Activated CD4-positive, alpha-beta memory T cell treated with anti-CD3 and anti-CD28 coated beads for 36 hours (primary cell): ENCODE results near the gene C19orf44. TPM values are rescaled to one million over a fixed set of nuclear protein-coding genes. Genes with fewer than 3 reads are reported as not detected.
"Not testable (repeated sequence)": the region's sequence is repeated elsewhere in the genome, so short reads cannot be mapped to it uniquely, and the experiment has no call there.

ENCODE experiments used
- CTCF ChIA-PET: fragments of 350-600 bp; sonication (Branson Sonifier 250); formaldehyde crosslinking; loops from one replicate; lab custom pipeline; 2021; ENCODE audit warnings: antibody characterized with exemption, inconsistent platforms; lab: Charles Lee
- POLR2A ChIA-PET: fragments of 350-600 bp; sonication (Branson Sonifier 250); formaldehyde crosslinking; loops from one replicate; lab custom pipeline; 2021; ENCODE audit warnings: antibody characterized with exemption; lab: Charles Lee
- DNase-seq: peaks from one replicate; pipeline ENCODE4 v3.0.0-alpha.2; 2020
- H3K27ac Mint-ChIP-seq: one replicate; pipeline ENCODE4 v1.8.0; 2021; ENCODE audit warnings: mixed read lengths
- H3K27me3 Mint-ChIP-seq: one replicate; pipeline ENCODE4 v1.8.0; 2021; ENCODE audit warnings: mixed read lengths
- H3K36me3 Mint-ChIP-seq: one replicate; pipeline ENCODE4 v1.8.0; 2021; ENCODE audit warnings: mixed read lengths
- H3K4me1 Mint-ChIP-seq: one replicate; pipeline ENCODE4 v1.8.0; 2021; ENCODE audit warnings: low read depth, mixed read lengths
- H3K4me3 Mint-ChIP-seq: one replicate; pipeline ENCODE4 v1.8.0; 2021; ENCODE audit warnings: mild to moderate bottlenecking, mixed read lengths
- H3K9me3 Mint-ChIP-seq: one replicate; pipeline ENCODE4 v1.8.0; 2021; ENCODE audit warnings: mixed read lengths
- intact Hi-C: fragments of 100-400 bp; cut with micrococcal nuclease; formaldehyde crosslinking; loops from one replicate; pipeline ENCODE4 v1.15.1; 2023
- total RNA-seq, 2 experiments: library from RNA; stranded (reverse); gene quantifications; one replicate each; pipeline ENCODE4 v1.2.3, GENCODE V29; 2021

C19orf44 gene
- total RNA-seq, 2 experiments from 2014 or later = 2.2 to 2.6 TPM

DNA sequence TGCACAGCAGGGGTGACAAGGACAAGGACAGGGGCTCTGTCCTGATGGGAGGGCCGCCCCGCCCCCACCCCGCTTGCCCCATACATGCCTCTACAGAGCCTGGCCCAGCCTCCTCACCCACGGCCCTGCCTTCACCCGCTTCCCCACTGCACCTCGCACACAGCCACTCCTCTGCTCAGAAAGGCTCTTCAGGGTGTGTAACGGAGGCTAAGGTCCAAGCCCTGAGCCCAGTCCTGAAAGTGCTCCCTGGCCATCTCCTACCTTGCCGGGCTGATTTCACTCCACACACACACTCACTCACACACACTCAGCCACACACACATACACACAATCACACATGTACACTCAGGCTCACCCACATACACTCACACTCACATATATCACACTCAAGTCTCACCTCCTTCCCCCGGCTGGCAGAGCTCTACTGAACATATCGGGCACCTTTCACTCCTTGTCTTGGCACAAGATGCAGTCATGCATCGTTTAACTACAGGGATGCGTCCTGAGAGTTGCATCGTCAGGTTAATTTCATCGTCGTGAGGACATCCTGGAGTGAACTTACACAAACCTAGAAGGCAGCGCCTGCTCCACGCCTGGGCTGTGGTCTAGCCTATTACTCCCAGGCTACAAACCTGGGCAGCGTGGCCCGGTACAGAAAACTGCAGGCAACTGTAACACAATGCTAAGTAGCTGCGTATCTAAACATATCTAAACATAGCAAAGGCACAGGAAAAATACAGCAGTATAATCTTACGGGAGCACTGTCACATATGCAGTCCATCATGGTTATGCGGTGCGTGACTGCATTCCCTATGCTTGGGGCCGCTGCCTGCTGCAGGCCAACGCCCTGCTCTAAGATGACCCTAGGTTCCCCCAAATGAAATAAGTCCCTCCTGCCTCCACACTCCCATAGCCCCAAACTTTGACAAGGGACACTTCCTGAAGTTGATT is 37.5 kb upstream of the C19orf44 start:
- Mint-ChIP-seq H3K4me3 (no peak overlapping the region), H3K9me3 (no peaks in the 10 kb centered on the region), H3K27me3 (no peaks in the 10 kb centered on the region), H3K4me1 (peaks cover 45% of the 10 kb centered on the region), H3K36me3 (peaks cover 3% of the 10 kb centered on the region), H3K27ac (no peak overlapping the region)
- CTCF ChIA-PET = no interaction called here
- POLR2A ChIA-PET = no interaction called here
- intact Hi-C loops = no loop called here
- DNase-seq = no peak

DNA sequence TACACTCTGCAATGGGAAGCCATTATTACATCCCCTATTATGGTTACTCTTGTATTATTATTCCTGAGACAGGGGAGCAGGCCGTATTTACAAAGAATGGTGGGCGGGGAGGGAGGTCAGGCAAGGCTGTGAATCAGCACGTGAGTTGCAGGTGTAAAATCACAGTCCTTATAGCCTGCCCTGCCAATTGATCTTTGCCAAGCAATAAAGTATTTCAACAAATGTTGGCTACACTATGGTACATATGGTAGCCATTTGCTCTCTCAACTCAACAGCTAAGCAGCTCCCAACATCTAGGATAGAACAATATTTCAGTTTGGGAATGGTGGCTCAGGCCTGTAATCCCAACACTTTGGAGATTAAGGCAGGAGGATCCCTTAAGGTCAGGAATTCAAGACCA is 36.5 kb upstream of the C19orf44 start:
- H3K4me3 Mint-ChIP-seq = no peak overlapping the region
- peaks cover 47% of the 10 kb centered on the region for H3K4me1 Mint-ChIP-seq
- H3K36me3 Mint-ChIP-seq = peaks cover 3% of the 10 kb centered on the region
- DNase-seq = no peak
- ChIA-PET POLR2A (no interaction called here), CTCF (interaction anchor here (1.0 kb wide), 1 partner anchor 313 kb away, joined by 3 read pairs; no protein-coding TSS in a partner anchor)
- no peaks in the 10 kb centered on the region for H3K9me3 Mint-ChIP-seq
- H3K27ac Mint-ChIP-seq = no peak overlapping the region
- intact Hi-C loops = no loop called here
- H3K27me3 Mint-ChIP-seq = no peaks in the 10 kb centered on the region

DNA sequence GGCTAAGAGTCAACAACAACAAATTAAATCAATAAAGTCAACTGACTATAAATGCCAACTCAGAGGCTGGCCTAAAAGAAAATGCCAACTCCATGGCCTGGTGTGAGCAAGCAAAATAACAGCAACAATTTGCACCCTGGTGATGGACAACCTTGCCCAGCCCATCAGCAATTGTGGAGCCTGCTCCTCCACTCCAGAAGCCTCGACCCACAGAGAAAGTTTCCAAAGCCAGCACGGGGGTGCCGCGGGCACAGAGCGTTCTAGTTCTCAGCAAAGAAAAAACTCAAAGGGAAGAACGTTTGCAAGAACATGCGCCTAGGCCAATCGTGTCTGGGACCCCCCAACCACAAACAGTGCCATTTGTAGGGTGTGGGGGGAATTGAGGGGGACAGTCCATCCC is 35.7 kb upstream of the C19orf44 start:
- ChIA-PET POLR2A (no interaction called here), CTCF (no interaction called here)
- no peak overlapping the region for H3K4me3 Mint-ChIP-seq
- H3K4me1 Mint-ChIP-seq = peaks cover 47% of the 10 kb centered on the region
- no peak for DNase-seq
- H3K36me3 Mint-ChIP-seq = peaks cover 3% of the 10 kb centered on the region
- no peak overlapping the region for H3K27ac Mint-ChIP-seq
- no peaks in the 10 kb centered on the region for H3K27me3 Mint-ChIP-seq
- no peaks in the 10 kb centered on the region for H3K9me3 Mint-ChIP-seq
- intact Hi-C loops = no loop called here

- H3K27me3 Mint-ChIP-seq = no peaks in the 10 kb centered on the region
- H3K4me3 Mint-ChIP-seq = no peak overlapping the region
- DNase-seq = no peak
- H3K36me3 Mint-ChIP-seq = peaks cover under 1% of the 10 kb centered on the region
- no peak overlapping the region for H3K27ac Mint-ChIP-seq
- intact Hi-C loops = no loop called here
- peaks cover 44% of the 10 kb centered on the region for H3K4me1 Mint-ChIP-seq
- no peaks in the 10 kb centered on the region for H3K9me3 Mint-ChIP-seq
- CTCF ChIA-PET = no interaction called here
- POLR2A ChIA-PET = no interaction called here
These were observed 34.6 kb upstream of the C19orf44 start for GRCh38 chr19:16461630-16462051.

DNA sequence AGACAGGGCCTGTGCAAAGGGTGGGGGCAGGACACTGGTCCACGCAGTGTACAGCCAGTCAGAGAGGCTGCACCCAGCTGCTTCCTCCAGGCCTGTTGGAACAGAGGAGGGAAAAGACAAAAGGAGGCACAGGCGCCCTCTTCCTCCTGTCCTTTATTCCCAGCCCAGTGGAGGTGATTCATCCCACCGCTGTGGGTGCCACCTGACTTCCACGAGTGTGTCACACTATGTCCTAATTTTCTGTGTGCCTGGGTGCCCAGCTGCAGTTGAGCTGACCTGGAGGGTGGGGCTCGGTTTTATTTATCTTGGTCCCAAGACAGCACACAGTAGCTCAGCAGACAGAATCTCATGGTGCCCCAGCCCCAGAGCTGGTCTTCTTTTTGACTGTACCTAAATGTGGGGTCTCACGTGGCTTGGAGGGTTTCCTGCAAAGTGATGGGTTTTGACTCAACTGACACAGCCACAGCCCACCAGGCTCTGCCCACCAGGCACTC is 33.4 kb upstream of the C19orf44 start:
- ChIA-PET CTCF (interaction anchor here (0.6 kb wide), 1 partner anchor 309 kb away, joined by 5 read pairs; no protein-coding TSS in a partner anchor), POLR2A (no interaction called here)
- Mint-ChIP-seq H3K4me1 (peaks cover 40% of the 10 kb centered on the region), H3K27ac (no peak overlapping the region), H3K9me3 (no peaks in the 10 kb centered on the region), H3K4me3 (no peak overlapping the region), H3K36me3 (no peaks in the 10 kb centered on the region), H3K27me3 (no peaks in the 10 kb centered on the region)
- intact Hi-C loops = no loop called here
- no peak for DNase-seq

DNA sequence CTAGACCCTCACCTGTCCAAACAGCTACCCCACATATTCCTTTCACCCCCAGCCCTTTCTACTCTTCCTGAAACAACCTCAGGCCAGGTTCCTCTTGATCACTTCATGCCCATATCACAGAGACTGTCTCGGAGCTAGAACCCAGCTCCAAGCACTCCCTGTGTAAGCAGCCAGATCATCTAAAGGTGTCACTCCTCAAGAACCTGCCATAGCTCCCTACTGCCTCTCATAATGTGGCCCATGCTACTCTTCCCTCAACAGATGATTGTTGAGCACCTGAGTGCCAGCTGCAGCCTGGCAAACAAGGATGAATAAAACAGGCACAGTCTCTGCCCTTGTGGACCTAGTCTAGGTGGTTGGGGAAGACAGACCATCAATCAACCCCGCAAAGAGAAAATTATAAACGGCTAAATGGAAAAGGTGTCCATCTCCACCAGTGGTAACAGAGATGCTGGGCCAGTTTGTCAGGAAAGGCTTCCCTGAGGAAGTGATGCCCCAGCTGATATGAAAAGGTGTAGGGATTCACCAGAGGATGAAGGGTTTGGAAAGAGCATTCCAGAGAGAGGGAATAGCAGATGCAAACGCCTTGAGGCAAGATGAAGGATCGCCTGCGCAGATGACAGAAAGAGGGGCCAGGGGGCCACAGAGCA is 32.7 kb upstream of the C19orf44 start:
- H3K4me3 Mint-ChIP-seq = no peak overlapping the region
- DNase-seq = no peak
- H3K36me3 Mint-ChIP-seq = no peaks in the 10 kb centered on the region
- no peaks in the 10 kb centered on the region for H3K27me3 Mint-ChIP-seq
- H3K9me3 Mint-ChIP-seq = no peaks in the 10 kb centered on the region
- POLR2A ChIA-PET = interaction anchor here (0.8 kb wide), 1 partner anchor 14 kb away, joined by 3 read pairs; no protein-coding TSS in a partner anchor
- CTCF ChIA-PET = no interaction called here
- H3K27ac Mint-ChIP-seq = no peak overlapping the region
- peaks cover 36% of the 10 kb centered on the region for H3K4me1 Mint-ChIP-seq
- intact Hi-C loops = no loop called here

- CTCF ChIA-PET = no interaction called here
- Mint-ChIP-seq H3K27ac (no peak overlapping the region), H3K4me3 (no peak overlapping the region), H3K4me1 (peaks cover 36% of the 10 kb centered on the region), H3K27me3 (no peaks in the 10 kb centered on the region), H3K9me3 (no peaks in the 10 kb centered on the region), H3K36me3 (no peaks in the 10 kb centered on the region)
- intact Hi-C loops = no loop called here
- no peak for DNase-seq
- POLR2A ChIA-PET = interaction anchor here (0.7 to 0.8 kb wide), 3 partner anchors 10 to 137 kb away, joined by 3 to 4 read pairs (median 3); no protein-coding TSS in a partner anchor
These were observed 32.1 kb upstream of the C19orf44 start for GRCh38 chr19:16463991-16464575.

DNA sequence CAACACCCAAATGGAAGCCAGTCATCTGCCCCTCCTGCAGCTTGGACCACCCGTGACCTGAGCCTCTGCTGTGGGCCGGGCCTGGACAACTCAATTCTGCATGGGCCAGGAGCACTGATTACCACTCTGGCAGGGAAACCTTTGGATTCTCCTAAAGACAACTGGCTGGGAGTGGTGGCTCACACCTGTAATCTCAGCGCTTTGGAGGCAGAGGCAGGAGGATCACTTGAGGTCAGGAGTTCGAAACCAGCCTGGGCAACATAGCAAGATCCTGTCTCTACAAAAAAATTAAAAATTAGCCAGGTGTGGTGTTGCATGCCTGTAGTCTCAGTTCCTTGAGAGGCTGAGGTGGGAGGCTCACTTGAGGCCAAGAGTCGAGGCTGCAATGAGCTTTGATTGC is 31.0 kb upstream of the C19orf44 start:
- H3K9me3 Mint-ChIP-seq = no peaks in the 10 kb centered on the region
- H3K4me1 Mint-ChIP-seq = peaks cover 36% of the 10 kb centered on the region
- no peak overlapping the region for H3K27ac Mint-ChIP-seq
- CTCF ChIA-PET = no interaction called here
- intact Hi-C loops = no loop called here
- no peaks in the 10 kb centered on the region for H3K27me3 Mint-ChIP-seq
- H3K36me3 Mint-ChIP-seq = no peaks in the 10 kb centered on the region
- H3K4me3 Mint-ChIP-seq = no peak overlapping the region
- DNase-seq = no peak
- POLR2A ChIA-PET = no interaction called here

DNA sequence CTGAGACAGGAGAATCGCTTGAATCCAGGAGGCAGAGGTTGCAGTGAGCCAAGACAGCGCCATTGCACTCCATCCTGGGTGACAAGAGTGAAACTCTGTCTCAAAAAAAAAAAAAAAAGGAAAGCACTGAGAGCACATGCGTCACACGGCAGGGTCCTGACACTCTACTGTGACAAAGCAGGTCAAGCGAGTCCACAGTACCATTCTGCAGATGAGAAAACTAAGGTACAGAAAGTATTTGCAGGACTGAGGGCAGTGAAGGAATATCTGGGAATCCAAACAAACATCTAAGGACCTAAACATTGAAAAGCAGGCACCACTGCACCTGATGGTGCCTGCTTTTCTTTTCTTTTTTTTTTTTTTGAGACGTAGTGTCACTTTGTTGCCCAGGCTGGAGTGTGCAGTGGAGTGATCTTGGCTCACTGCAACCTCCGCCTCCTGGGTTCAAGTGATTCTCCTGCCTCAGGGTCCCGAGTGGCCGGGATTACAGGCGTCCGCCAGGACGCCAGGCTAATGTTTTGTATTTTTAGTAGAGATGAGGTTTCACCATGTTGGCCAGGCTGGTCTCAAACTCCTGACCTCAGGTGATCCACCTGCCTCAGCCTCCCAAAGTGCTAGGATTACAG is 29.3 kb upstream of the C19orf44 start:
- H3K9me3 Mint-ChIP-seq, H3K27ac Mint-ChIP-seq, H3K4me3 Mint-ChIP-seq, H3K27me3 Mint-ChIP-seq, H3K36me3 Mint-ChIP-seq, intact Hi-C loops, DNase-seq, CTCF ChIA-PET: not testable (repeated sequence)
- H3K4me1 Mint-ChIP-seq = peaks cover 45% of the 10 kb centered on the region
- POLR2A ChIA-PET = interaction anchor here (0.6 kb wide), 1 partner anchor 76 kb away, joined by 3 read pairs; no protein-coding TSS in a partner anchor

DNA sequence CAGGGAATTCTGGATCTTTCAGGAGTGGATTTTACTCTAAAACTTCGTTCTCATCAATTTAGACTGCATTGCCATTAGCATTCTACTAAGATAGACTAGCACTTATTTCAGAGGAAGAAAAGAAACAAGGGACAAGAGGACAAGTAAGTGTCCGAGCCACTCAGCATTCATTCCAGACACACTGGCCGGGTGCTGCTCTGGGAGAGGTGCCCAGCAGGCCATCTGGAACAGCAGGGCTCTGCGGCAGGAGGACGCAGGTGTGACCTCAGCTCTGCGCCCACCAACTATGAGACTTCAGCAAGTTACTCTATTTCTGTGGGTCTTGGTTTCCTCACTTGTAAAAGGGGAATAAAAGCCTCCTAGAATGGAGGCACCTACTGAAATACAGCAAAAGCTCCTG is 28.6 kb upstream of the C19orf44 start:
- peaks cover 45% of the 10 kb centered on the region for H3K4me1 Mint-ChIP-seq
- DNase-seq = no peak
- H3K4me3 Mint-ChIP-seq = no peak overlapping the region
- H3K27me3 Mint-ChIP-seq = no peaks in the 10 kb centered on the region
- H3K36me3 Mint-ChIP-seq = no peaks in the 10 kb centered on the region
- no peak overlapping the region for H3K27ac Mint-ChIP-seq
- intact Hi-C loops = no loop called here
- CTCF ChIA-PET = interaction anchor here (0.5 to 1.1 kb wide), 2 partner anchors 29 to 198 kb away, joined by 3 to 4 read pairs; partner anchors contain the start of genes C19orf44 and CALR3
- POLR2A ChIA-PET = interaction anchor here (0.6 kb wide), 1 partner anchor 75 kb away, joined by 3 read pairs; no protein-coding TSS in a partner anchor
- H3K9me3 Mint-ChIP-seq = no peaks in the 10 kb centered on the region

DNA sequence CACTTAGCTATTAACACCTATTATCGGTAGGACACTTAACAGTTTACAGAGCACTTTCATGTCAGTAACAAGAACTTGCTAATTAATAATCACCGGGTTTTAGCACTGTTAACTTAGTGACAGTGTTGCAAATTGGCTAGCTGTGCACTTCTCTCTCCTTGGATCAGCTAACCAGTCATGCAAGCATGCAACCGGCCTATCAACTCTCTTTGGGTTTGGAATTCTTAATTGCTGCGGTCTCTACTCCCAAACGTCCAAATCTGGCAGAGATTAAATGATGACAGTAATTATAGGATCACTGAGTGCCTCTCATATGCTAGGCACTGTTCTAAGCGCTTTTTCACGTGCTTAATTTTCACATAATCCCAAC is 25.7 kb upstream of the C19orf44 start:
- H3K4me1 Mint-ChIP-seq = peaks cover 36% of the 10 kb centered on the region
- H3K4me3 Mint-ChIP-seq = peak overlapping the region; percentile 87
- no peaks in the 10 kb centered on the region for H3K9me3 Mint-ChIP-seq
- peaks cover 1% of the 10 kb centered on the region for H3K36me3 Mint-ChIP-seq
- H3K27me3 Mint-ChIP-seq = no peaks in the 10 kb centered on the region
- CTCF ChIA-PET = interaction anchor here (0.6 kb wide), 1 partner anchor 79 kb away, joined by 3 read pairs; no protein-coding TSS in a partner anchor
- intact Hi-C loops = no loop called here
- POLR2A ChIA-PET = interaction anchor here (1.3 kb wide), 1 partner anchor 713 kb away, joined by 3 read pairs; no protein-coding TSS in a partner anchor
- H3K27ac Mint-ChIP-seq = no peak overlapping the region
- no peak for DNase-seq
